ENCODE measurements around the gene AIFM2. TPM values are rescaled to one million over a fixed set of nuclear protein-coding genes. Genes with fewer than 3 reads are reported as not detected.
"Not testable (repeated sequence)": the region's sequence is repeated elsewhere in the genome, so short reads cannot be mapped to it uniquely, and the experiment has no call there.

AIFM2 gene
- total RNA-seq, 2 experiments from 2014 or later = 3.0 to 3.3 TPM

DNA sequence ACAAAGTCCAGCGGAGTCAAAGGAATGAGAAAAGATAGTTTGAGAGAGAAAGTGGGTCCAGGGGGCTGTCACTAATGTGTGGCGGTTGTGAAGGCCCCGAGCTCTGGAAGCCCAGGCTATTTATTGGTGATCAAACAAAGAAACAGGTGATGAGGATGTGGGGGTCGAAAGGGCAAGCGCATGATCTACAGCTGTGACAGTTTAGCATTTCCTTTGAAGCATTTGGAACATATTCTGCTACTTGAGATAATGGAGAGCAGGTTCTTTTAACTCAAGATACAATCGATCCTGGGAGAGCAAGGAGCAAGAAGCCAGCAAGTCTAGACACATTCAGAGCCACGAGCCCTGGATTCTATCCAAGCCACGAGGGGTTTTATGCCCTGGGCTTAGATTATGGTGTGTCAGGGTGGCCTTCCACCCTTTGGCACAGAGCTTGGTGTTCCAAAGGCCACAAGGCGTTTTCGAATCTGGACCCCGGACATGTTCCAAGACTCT lies 31.5 kb downstream of the AIFM2 start:
- H3K4me1 Mint-ChIP-seq (ENCODE audit: low read depth); H3K27me3 Mint-ChIP-seq (ENCODE audit: low read depth); DNase-seq; H3K27ac Mint-ChIP-seq; intact Hi-C loops (cut with micrococcal nuclease); H3K9me3 Mint-ChIP-seq; H3K4me3 Mint-ChIP-seq; H3K36me3 Mint-ChIP-seq (ENCODE audit: low read depth): not testable (repeated sequence)
- CTCF ChIA-PET = interaction anchor here (1.1 to 4.9 kb wide), 2 partner anchors 15 to 46 kb away, joined by 3 to 23 read pairs; partner anchors contain the start of gene TYSND1

DNA sequence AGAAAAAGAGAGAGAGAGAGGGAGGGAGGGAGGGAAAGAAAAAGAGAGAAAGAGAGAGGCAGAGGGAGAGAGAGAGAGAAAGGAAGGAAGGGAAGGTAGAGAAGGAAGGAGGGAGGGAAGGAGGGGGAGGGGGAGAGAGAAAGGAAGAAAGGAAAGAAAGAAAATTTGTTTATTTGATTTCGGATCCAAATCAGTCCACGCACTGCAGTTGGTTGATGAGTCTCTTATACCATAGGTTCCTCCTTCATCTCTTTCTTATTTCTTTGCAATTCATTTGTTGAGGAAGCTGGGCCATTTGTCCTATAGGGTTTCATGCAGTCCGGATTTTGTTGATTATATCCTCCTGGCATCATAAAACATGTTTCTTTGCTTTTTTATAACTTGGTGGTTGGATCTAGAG lies 34.4 kb downstream of the AIFM2 start:
- H3K9me3 Mint-ChIP-seq = no peaks in the 10 kb centered on the region
- CTCF ChIA-PET = interaction anchor here (2.8 to 4.9 kb wide), 2 partner anchors 18 to 48 kb away, joined by 8 to 23 read pairs; partner anchors contain the start of gene TYSND1
- DNase-seq = no peak
- no peak overlapping the region for H3K4me3 Mint-ChIP-seq
- peaks cover 12% of the 10 kb centered on the region for H3K36me3 Mint-ChIP-seq (ENCODE audit: low read depth)
- peaks cover 19% of the 10 kb centered on the region for H3K4me1 Mint-ChIP-seq (ENCODE audit: low read depth)
- H3K27ac Mint-ChIP-seq = no peak overlapping the region
- intact Hi-C loops (cut with micrococcal nuclease) = no loop called here
- H3K27me3 Mint-ChIP-seq (ENCODE audit: low read depth) = no peaks in the 10 kb centered on the region

DNA sequence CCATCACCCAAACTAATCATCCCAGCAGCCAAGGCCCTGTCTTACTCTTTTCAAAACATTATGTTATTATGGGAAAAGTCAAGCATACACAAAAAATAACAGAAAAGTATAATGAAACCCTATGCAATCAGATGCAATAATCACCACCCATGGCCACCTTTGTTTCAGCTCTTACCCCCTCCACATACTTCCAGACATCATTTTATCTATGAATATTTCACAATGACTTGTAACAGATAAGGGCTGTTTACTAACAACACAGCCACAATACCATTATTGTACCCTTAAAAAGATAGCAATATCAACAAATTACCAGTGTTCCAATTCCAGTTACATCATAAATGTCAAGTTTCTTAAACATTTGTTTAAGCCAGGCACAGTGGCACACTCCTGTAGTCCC lies 35.2 kb downstream of the AIFM2 start:
- no peak for DNase-seq
- no peak overlapping the region for H3K4me3 Mint-ChIP-seq
- intact Hi-C loops (cut with micrococcal nuclease) = no loop called here
- H3K9me3 Mint-ChIP-seq = no peaks in the 10 kb centered on the region
- H3K4me1 Mint-ChIP-seq (ENCODE audit: low read depth) = peaks cover 23% of the 10 kb centered on the region
- no peaks in the 10 kb centered on the region for H3K27me3 Mint-ChIP-seq (ENCODE audit: low read depth)
- H3K27ac Mint-ChIP-seq = no peak overlapping the region
- CTCF ChIA-PET = interaction anchor here (2.8 to 4.9 kb wide), 2 partner anchors 19 to 49 kb away, joined by 8 to 23 read pairs; partner anchors contain the start of gene TYSND1
- H3K36me3 Mint-ChIP-seq (ENCODE audit: low read depth) = peaks cover 12% of the 10 kb centered on the region

DNA sequence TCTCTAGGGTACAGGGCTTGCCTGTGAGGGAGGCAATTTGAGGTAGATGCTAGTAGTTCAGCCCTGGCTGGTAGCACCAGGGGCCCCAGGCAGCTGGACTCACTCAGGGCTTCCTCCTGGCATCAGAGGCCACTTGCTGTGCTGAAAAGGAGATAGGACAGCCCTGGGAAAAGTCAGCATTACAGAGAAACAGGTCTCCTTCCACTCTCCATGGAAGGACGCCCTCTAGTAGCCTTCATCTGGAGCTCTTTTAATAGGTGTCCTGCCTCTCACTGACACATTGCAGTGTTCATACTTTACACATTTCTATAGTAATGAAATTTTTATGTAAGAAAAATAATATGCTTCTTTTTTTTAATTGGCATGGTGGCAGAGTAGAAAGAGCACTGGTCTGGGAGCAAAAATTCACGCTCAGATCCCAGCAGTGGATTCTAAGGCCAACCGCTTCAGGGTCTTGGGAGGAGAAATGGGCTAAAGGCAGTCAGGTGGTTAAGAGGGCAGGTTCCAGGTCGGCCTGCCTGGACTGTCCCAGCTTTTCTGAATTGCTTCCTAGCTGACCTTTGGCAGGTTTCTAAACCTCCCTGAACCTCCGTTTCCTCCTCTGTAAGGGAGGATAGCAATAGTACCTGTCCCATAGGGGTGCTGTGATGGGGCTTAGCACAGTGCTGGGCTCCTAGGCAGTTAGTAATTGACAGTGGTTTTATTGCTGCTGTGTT lies 35.8 kb downstream of the AIFM2 start:
- Mint-ChIP-seq H3K36me3 (ENCODE audit: low read depth) (peaks cover 12% of the 10 kb centered on the region), H3K9me3 (no peaks in the 10 kb centered on the region), H3K4me3 (no peak overlapping the region), H3K27ac (no peak overlapping the region), H3K4me1 (ENCODE audit: low read depth) (peaks cover 29% of the 10 kb centered on the region), H3K27me3 (ENCODE audit: low read depth) (no peaks in the 10 kb centered on the region)
- intact Hi-C loops (cut with micrococcal nuclease) = no loop called here
- DNase-seq = no peak
- CTCF ChIA-PET = interaction anchor here (1.0 to 6.1 kb wide), 4 partner anchors 10 to 50 kb away, joined by 3 to 46 read pairs (median 16); partner anchors contain the start of gene TYSND1

DNA sequence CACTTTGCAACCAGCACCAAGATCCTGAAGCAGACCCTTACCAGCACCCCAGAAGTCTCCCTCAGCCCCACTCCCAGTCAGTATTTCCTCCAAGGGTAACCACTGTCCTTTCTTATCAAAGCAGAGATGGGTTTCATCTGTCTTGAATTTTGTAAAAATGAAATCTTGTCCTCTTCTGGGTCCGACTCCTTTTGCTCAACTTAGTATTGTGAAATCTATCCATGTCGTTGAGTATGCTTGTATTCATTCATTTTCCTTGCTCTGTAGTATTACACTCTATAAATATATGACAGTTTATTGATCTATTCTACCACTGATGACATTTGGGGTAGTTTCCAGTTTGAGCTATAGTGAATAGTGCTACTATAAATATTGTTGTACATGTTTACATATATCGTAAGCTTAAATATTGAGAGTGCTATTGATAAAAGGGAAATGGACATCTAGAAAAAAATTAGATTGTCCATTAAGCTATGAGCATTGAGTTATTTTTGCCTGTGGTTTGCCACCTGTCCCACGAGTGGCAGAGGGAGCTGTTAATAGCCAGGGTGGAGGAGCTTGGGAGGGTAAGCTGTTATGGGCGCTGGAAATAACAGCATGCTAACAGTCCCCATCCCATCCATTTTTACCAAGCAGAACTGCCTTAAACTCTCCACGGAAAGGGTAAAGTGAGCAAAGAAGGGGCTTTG lies 36.5 kb downstream of the AIFM2 start:
- peaks cover 9% of the 10 kb centered on the region for H3K36me3 Mint-ChIP-seq (ENCODE audit: low read depth)
- H3K9me3 Mint-ChIP-seq = no peaks in the 10 kb centered on the region
- CTCF ChIA-PET = interaction anchor here (1.0 to 6.1 kb wide), 4 partner anchors 11 to 177 kb away, joined by 3 to 46 read pairs (median 6); partner anchors contain the start of gene TYSND1
- no peak overlapping the region for H3K4me3 Mint-ChIP-seq
- no peaks in the 10 kb centered on the region for H3K27me3 Mint-ChIP-seq (ENCODE audit: low read depth)
- no peak for DNase-seq
- no peak overlapping the region for H3K27ac Mint-ChIP-seq
- intact Hi-C loops (cut with micrococcal nuclease) = no loop called here
- peaks cover 32% of the 10 kb centered on the region for H3K4me1 Mint-ChIP-seq (ENCODE audit: low read depth)

DNA sequence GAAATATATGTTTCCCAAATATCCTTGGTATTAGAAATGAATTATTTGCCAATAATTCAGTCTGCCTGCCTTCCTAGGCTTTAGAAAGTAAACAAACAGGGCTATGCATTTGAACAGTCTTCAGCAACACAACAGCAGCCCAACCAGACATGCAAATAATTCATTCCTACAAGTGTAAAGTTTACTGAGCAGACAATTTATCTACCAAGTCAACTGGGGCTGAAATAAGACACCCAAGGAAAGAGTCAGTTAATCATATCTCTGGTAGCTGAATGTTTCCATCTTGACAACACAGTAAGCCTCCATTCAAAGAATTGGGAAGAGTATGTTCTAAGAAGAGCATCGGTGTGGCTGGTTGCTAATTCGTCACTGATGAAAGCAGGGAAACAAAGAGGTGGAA lies 38.4 kb downstream of the AIFM2 start:
- intact Hi-C loops (cut with micrococcal nuclease) = loop anchor here (5.0 kb wide), 2 partner anchors 178 to 268 kb away; no protein-coding TSS in a partner anchor
- peaks cover 32% of the 10 kb centered on the region for H3K4me1 Mint-ChIP-seq (ENCODE audit: low read depth)
- no peak overlapping the region for H3K4me3 Mint-ChIP-seq
- no peaks in the 10 kb centered on the region for H3K27me3 Mint-ChIP-seq (ENCODE audit: low read depth)
- DNase-seq = no peak
- H3K9me3 Mint-ChIP-seq = no peaks in the 10 kb centered on the region
- CTCF ChIA-PET = interaction anchor here (0.6 to 6.1 kb wide), 9 partner anchors 9 to 270 kb away, joined by 3 to 46 read pairs (median 6); partner anchors contain the start of gene TYSND1
- H3K27ac Mint-ChIP-seq = no peak overlapping the region
- H3K36me3 Mint-ChIP-seq (ENCODE audit: low read depth) = peaks cover 4% of the 10 kb centered on the region

DNA sequence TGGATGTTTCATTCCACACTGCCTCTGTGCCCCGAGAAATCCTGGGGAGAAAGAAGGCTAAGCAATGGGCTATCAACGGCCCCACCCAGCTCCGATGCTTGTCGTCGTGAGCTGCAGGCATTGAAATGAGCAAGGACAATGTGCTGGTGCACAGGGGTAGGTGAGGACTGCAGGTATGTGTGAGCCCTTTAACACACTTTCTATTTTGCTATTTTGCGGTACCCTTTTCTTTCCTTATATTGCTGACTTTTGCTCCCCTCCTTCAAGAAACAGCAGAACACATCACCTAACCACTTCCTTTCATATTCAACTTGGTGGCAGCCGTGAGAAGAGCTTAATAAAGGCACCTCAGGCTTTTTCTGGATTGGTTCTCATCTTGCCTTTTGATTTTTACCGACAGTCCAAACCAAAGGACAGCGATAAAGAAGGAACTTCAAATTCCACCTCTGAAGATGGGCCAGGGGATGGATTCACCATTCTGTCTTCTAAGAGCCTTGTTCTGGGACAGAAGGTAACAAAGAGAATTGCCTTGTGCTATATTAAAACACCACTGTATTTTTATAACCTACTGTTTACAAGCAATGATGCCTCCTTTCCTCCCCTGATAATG lies 39.2 kb downstream of the AIFM2 start:
- intact Hi-C loops (cut with micrococcal nuclease) = loop anchor here (2.0 to 5.0 kb wide), 4 partner anchors 69 to 269 kb away; partner anchors contain the start of gene SAR1A
- no peaks in the 10 kb centered on the region for H3K27me3 Mint-ChIP-seq (ENCODE audit: low read depth)
- no peaks in the 10 kb centered on the region for H3K9me3 Mint-ChIP-seq
- peak; percentile 52 for DNase-seq
- peaks cover 3% of the 10 kb centered on the region for H3K36me3 Mint-ChIP-seq (ENCODE audit: low read depth)
- peak overlapping the region; percentile 73 for H3K27ac Mint-ChIP-seq
- peaks cover 32% of the 10 kb centered on the region for H3K4me1 Mint-ChIP-seq (ENCODE audit: low read depth)
- CTCF ChIA-PET = interaction anchor here (0.7 to 6.1 kb wide), 7 partner anchors 8 to 500 kb away, joined by 3 to 46 read pairs (median 4); partner anchors contain the start of gene TYSND1
- peak overlapping the region; percentile 74 for H3K4me3 Mint-ChIP-seq

DNA sequence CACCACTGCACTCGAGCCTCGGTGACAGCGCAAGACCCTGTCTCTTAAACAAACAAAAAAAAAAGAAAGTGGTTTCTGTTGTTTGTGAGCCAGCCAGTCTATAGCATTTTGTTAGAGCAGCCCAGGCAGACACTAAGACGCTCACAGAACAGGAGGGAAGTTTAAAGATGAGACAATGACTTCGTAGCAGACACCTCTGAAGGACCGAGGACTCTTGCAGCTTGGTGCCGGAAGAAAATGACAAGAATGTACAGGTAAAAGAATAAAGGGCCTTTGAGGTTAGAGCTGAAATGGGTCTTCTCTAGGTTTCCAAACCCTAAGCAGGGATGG lies 40.3 kb downstream of the AIFM2 start:
- H3K9me3 Mint-ChIP-seq = no peaks in the 10 kb centered on the region
- CTCF ChIA-PET = interaction anchor here (0.6 to 6.1 kb wide), 5 partner anchors 7 to 366 kb away, joined by 3 to 46 read pairs (median 7); partner anchors contain the start of gene TYSND1
- peak overlapping the region; percentile 74 for H3K4me3 Mint-ChIP-seq
- intact Hi-C loops (cut with micrococcal nuclease) = loop anchor here (1.0 to 5.0 kb wide), 5 partner anchors 54 to 270 kb away; partner anchors contain the start of genes SAR1A and TYSND1
- H3K4me1 Mint-ChIP-seq (ENCODE audit: low read depth) = peaks cover 32% of the 10 kb centered on the region
- no peak for DNase-seq
- no peaks in the 10 kb centered on the region for H3K27me3 Mint-ChIP-seq (ENCODE audit: low read depth)
- peak overlapping the region; percentile 85 for H3K27ac Mint-ChIP-seq
- H3K36me3 Mint-ChIP-seq (ENCODE audit: low read depth) = peaks cover 3% of the 10 kb centered on the region

DNA sequence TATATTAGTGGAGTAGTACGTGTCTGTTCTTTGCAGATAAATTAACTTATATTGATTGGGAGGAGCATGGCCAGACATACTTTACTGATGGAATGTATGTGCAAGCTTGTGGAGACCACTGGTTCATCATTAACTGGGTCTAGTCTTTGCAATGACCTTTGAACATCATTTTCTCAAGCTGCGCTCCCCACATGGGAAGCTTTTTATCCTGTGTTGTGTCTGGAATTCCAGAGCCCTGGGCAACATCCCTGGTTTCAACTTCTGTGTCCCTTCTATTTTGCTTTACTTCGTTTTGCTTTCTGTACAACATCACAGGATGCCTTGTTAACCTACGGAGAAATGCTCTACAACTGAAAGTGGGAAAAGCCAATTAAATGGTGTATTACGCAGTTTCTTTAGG lies 41.7 kb downstream of the AIFM2 start:
- CTCF ChIA-PET = interaction anchor here (6.1 kb wide), 1 partner anchor 25 kb away, joined by 46 read pairs; no protein-coding TSS in a partner anchor
- no peak overlapping the region for H3K27ac Mint-ChIP-seq

DNA sequence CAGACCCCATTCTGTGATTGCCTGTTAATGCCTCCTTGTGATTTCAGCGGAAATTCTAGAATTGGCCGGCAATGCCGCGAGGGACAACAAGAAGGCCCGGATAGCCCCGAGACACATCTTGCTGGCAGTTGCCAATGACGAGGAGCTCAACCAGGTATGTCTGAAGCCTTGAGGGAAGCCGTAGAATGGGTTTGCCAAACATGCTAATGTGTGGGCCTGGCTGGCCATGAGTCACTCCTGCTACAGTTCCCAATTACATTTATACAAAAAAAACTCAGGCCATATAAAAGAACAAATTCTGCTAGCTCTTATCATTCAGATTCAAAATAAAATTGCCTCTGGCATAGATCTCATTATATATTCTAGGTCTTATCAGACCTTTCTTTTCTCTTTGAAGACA lies 42.6 kb downstream of the AIFM2 start:
- CTCF ChIA-PET = interaction anchor here (1.0 kb wide), 1 partner anchor 28 kb away, joined by 3 read pairs; no protein-coding TSS in a partner anchor
- Mint-ChIP-seq H3K4me1 (ENCODE audit: low read depth) (peaks cover 26% of the 10 kb centered on the region), H3K4me3 (no peak overlapping the region), H3K9me3 (no peaks in the 10 kb centered on the region), H3K36me3 (ENCODE audit: low read depth) (peaks cover 1% of the 10 kb centered on the region), H3K27me3 (ENCODE audit: low read depth) (no peaks in the 10 kb centered on the region), H3K27ac (no peak overlapping the region)
- no peak for DNase-seq
- intact Hi-C loops (cut with micrococcal nuclease) = loop anchor here (5.0 kb wide), 2 partner anchors 182 to 272 kb away; no protein-coding TSS in a partner anchor

More for the DNA sequence above, 41.7 kb downstream of the AIFM2 start:
- no peak for DNase-seq
- Mint-ChIP-seq H3K36me3 (ENCODE audit: low read depth) (peaks cover 3% of the 10 kb centered on the region), H3K9me3 (no peaks in the 10 kb centered on the region), H3K4me1 (ENCODE audit: low read depth) (peaks cover 30% of the 10 kb centered on the region), H3K4me3 (no peak overlapping the region), H3K27me3 (ENCODE audit: low read depth) (no peaks in the 10 kb centered on the region)
- intact Hi-C loops (cut with micrococcal nuclease) = loop anchor here (5.0 kb wide), 2 partner anchors 181 to 271 kb away; no protein-coding TSS in a partner anchor

DNA sequence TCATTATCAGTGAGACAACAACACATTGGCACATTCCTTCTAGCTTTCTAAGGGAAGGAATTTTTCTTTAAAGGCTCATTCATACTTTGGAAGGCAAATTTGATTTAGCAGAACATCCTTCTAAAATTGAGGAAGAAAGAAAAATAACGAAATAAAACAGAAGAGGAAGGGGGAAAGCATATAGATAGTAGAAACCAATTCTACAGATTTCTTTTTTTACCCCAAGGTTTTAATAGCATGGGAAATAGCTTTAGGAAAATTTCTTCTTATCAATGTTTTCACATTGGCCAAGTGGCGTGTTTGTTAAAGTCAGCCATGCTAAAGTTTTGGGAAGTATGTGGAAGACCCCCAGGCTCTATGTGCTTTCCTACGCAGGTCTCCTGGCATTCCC lies 44.3 kb downstream of the AIFM2 start:
- H3K9me3 Mint-ChIP-seq = no peaks in the 10 kb centered on the region
- CTCF ChIA-PET = interaction anchor here (0.6 kb wide), 1 partner anchor 9 kb away, joined by 3 read pairs; no protein-coding TSS in a partner anchor
- H3K4me1 Mint-ChIP-seq (ENCODE audit: low read depth) = peaks cover 13% of the 10 kb centered on the region
- intact Hi-C loops (cut with micrococcal nuclease) = no loop called here
- H3K27me3 Mint-ChIP-seq (ENCODE audit: low read depth) = no peaks in the 10 kb centered on the region
- no peak overlapping the region for H3K4me3 Mint-ChIP-seq
- H3K27ac Mint-ChIP-seq = no peak overlapping the region
- H3K36me3 Mint-ChIP-seq (ENCODE audit: low read depth) = no peaks in the 10 kb centered on the region
- DNase-seq = no peak
